HEK293T (cell line): Measurements from ENCODE around the gene CDH4.

Experiments used
- BHLHE40 ChIP-seq: fragments of 450-650 bp; IDR thresholded peaks from 2 replicates; pipeline ENCODE4 v1.6.1; 2016; ENCODE audit warnings: mild to moderate bottlenecking, moderate library complexity, borderline replicate concordance
- CTBP1 ChIP-seq: fragments of 450-650 bp; IDR thresholded peaks from 2 replicates; pipeline ENCODE4 v1.6.1; 2016; ENCODE audit warnings: borderline replicate concordance
- FOXA1 ChIP-seq: fragments of 450-650 bp; IDR thresholded peaks from 2 replicates; pipeline ENCODE4 v1.6.1; 2016; ENCODE audit warnings: mild to moderate bottlenecking
- FOXK2 ChIP-seq: fragments of 450-650 bp; IDR thresholded peaks from 2 replicates; pipeline ENCODE4 v1.6.1; 2016; ENCODE audit warnings: mild to moderate bottlenecking
- HDGF ChIP-seq: fragments of 450-650 bp; IDR thresholded peaks from 2 replicates; pipeline ENCODE4 v1.6.1; 2017; ENCODE audit warnings: antibody characterized with exemption, borderline replicate concordance
- LEF1 ChIP-seq: fragments of 450-650 bp; IDR thresholded peaks from 2 replicates; pipeline ENCODE4 v1.6.1; 2017; ENCODE audit warnings: mild to moderate bottlenecking, borderline replicate concordance
- NFRKB ChIP-seq: fragments of 450-650 bp; IDR thresholded peaks from 2 replicates; pipeline ENCODE4 v1.6.1; 2016; ENCODE audit warnings: mild to moderate bottlenecking, moderate library complexity
- SP1 ChIP-seq: fragments of 450-650 bp; IDR thresholded peaks from 2 replicates; pipeline ENCODE4 v1.6.1; 2017
- SUZ12 ChIP-seq: fragments of 450-650 bp; IDR thresholded peaks from 2 replicates; pipeline ENCODE4 v1.6.1; 2016; ENCODE audit warnings: mild to moderate bottlenecking
- ZNF384 ChIP-seq: fragments of 450-650 bp; IDR thresholded peaks from 2 replicates; pipeline ENCODE4 v1.6.1; 2016
- TF ChIP-seq, protein P1 (sequence below): fragments of 450-650 bp; IDR thresholded peaks from 2 replicates; pipeline ENCODE4 v1.6.1; 2016

DNA sequence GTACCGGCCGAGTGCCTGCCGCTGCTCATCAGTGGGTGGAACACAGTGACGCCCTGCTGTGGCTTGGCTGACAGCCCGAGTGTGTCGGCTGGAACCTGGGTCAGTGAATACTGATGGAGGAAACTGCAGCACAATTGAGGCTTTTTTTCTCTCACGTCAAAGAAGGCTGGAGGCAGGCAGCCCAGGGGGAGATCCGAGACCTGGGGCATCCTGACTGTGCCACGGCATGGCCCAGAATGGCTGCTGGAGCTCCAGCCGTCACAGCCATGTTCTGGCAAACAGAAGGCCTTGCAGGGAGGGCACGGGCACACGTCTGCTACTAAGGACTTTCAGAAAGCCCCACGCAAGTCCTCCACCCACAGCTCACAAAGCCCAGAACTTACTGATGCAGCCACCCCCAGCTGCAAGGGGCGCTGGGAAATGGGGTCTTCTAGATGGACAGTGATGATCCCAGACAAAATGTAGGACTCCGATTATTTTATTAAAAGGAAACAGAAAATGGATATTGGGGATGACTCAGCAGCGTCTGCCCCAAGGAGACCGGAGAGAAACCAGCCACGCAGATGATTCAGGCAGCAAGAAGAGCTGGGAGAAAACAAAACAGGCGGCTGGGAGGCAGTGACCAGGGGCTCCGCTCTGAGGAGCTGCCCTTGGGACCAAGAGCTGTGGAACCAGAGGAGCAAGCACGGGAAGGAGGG, 673.6 kb downstream of the CDH4 start:
- no peak for TF ChIP-seq FOXA1
- TF ChIP-seq FOXK2 = no peak
- TF ChIP-seq NFRKB = no peak
- TF ChIP-seq BHLHE40 = no peak
- no peak for TF ChIP-seq LEF1
- TF ChIP-seq SUZ12 = no peak
- TF ChIP-seq, protein P1, sequence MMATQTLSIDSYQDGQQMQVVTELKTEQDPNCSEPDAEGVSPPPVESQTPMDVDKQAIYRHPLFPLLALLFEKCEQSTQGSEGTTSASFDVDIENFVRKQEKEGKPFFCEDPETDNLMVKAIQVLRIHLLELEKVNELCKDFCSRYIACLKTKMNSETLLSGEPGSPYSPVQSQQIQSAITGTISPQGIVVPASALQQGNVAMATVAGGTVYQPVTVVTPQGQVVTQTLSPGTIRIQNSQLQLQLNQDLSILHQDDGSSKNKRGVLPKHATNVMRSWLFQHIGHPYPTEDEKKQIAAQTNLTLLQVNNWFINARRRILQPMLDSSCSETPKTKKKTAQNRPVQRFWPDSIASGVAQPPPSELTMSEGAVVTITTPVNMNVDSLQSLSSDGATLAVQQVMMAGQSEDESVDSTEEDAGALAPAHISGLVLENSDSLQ = no peak
- no peak for TF ChIP-seq ZNF384
- no peak for TF ChIP-seq SP1
- no peak for TF ChIP-seq HDGF
- TF ChIP-seq CTBP1 = no peak
